OCI-LY7 (cell line): ENCODE data around the gene SLC6A17.

Source experiments
- EZH2phosphoT487 ChIP-seq: fragments of 200-600 bp; sonication (generic); IDR thresholded peaks from 2 replicates; pipeline ENCODE4 v1.6.1; 2018; ENCODE audit warnings: low read depth, borderline replicate concordance, mild to moderate bottlenecking, mixed run types, antibody characterized with exemption, low read length, moderate library complexity, mixed read lengths
- TF ChIP-seq, protein P1 (sequence below): fragments of 200-600 bp; sonication (generic); conservative IDR thresholded peaks from 2 replicates; pipeline ENCODE4 v1.5.1; 2014; ENCODE audit warnings: mild to moderate bottlenecking, antibody characterized with exemption, low read length, moderate library complexity, mixed read lengths

DNA sequence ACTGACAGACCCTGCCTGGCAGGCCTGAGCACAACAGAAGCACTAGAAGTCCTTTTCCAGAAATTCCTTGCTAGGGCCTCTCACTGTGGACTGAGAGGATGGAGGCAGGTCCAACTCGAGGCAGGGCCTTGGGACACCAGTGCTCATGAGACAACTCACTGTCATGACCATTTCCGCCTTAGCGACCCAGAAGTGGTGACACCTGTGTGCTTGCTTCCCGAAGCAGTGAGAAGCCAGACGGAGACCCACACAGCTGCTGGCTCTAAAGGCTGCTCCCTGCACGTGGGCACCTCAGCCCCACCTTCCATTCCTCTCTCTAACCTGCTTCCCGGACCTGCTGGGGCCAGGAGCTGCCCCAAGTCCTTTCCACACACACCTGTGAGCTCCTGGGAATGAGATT is 92.9 kb downstream of the SLC6A17 start:
- TF ChIP-seq, protein P1, sequence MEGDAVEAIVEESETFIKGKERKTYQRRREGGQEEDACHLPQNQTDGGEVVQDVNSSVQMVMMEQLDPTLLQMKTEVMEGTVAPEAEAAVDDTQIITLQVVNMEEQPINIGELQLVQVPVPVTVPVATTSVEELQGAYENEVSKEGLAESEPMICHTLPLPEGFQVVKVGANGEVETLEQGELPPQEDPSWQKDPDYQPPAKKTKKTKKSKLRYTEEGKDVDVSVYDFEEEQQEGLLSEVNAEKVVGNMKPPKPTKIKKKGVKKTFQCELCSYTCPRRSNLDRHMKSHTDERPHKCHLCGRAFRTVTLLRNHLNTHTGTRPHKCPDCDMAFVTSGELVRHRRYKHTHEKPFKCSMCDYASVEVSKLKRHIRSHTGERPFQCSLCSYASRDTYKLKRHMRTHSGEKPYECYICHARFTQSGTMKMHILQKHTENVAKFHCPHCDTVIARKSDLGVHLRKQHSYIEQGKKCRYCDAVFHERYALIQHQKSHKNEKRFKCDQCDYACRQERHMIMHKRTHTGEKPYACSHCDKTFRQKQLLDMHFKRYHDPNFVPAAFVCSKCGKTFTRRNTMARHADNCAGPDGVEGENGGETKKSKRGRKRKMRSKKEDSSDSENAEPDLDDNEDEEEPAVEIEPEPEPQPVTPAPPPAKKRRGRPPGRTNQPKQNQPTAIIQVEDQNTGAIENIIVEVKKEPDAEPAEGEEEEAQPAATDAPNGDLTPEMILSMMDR: no peak
- no peak for TF ChIP-seq EZH2phosphoT487
